Astrocyte of the cerebellum (primary cell): ENCODE data around the gene OTOGL.

ENCODE experiments used
- DNase-seq: peaks from one replicate; pipeline ENCODE4 v3.0.0-alpha.2; 2011; ENCODE audit warnings: low read depth
- H3K4me3 ChIP-seq: 2 replicates; pipeline ENCODE4 v1.5.1; 2011; ENCODE audit warnings: mild to moderate bottlenecking, low read depth, low read length, moderate library complexity
- CTCF ChIP-seq: IDR thresholded peaks from 2 replicates; pipeline ENCODE4 v1.5.1; 2012; ENCODE audit warnings: low read length, low read depth, moderate library complexity, mild to moderate bottlenecking; ENCODE audit errors: missing control alignments
- in situ Hi-C: cut with HindIII; loops from 2 replicates; pipeline ENCODE4 v1.10.0; 2017; ENCODE audit warnings: low sequenced_read_pairs

OTOGL gene

GRCh38 chr12:80257920-80258319 lies 158.6 kb downstream of the OTOGL start:
- in situ Hi-C loops, result no loop called here
- no peak for DNase-seq
- no peak for TF ChIP-seq CTCF
- H3K4me3 ChIP-seq, result no peak overlapping the region

GRCh38 chr12:80260269-80260668 lies 160.9 kb downstream of the OTOGL start:
- no peak overlapping the region for H3K4me3 ChIP-seq
- TF ChIP-seq CTCF, result no peak
- in situ Hi-C loops, result no loop called here
- no peak for DNase-seq

GRCh38 chr12:80261403-80261802 lies 162.1 kb downstream of the OTOGL start:
- in situ Hi-C loops, result no loop called here
- no peak for DNase-seq
- no peak overlapping the region for H3K4me3 ChIP-seq
- no peak for TF ChIP-seq CTCF

- no peak for TF ChIP-seq CTCF
- in situ Hi-C loops, result no loop called here
Observed at GRCh38 chr12:80262346-80262745, 163.0 kb downstream of the OTOGL start.

GRCh38 chr12:80262771-80263170 lies 163.4 kb downstream of the OTOGL start:
- TF ChIP-seq CTCF, result no peak
- in situ Hi-C loops, result no loop called here
- DNase-seq, result no peak
- H3K4me3 ChIP-seq, result no peak overlapping the region

More at GRCh38 chr12:80262346-80262745, 163.0 kb downstream of the OTOGL start:
- H3K4me3 ChIP-seq, result no peak overlapping the region
- no peak for DNase-seq

- H3K4me3 ChIP-seq, result no peak overlapping the region
- DNase-seq, result no peak
- no peak for TF ChIP-seq CTCF
- in situ Hi-C loops, result no loop called here
Observed at GRCh38 chr12:80264386-80264785, 165.0 kb downstream of the OTOGL start.

GRCh38 chr12:80264891-80265290 lies 165.6 kb downstream of the OTOGL start:
- H3K4me3 ChIP-seq, result no peak overlapping the region
- TF ChIP-seq CTCF, result no peak
- DNase-seq, result no peak
- in situ Hi-C loops, result no loop called here
